Cardiac septum (tissue), 1 donor: ENCODE data around the gene MYBPC1. TPM values are rescaled to one million over a fixed set of nuclear protein-coding genes. Genes with fewer than 3 reads are reported as not detected.
"Not testable (repeated sequence)": the region's sequence is repeated elsewhere in the genome, so short reads cannot be mapped to it uniquely, and the experiment has no call there.

ENCODE experiments used
- DNase-seq: peaks from one replicate; pipeline ENCODE4 v3.0.0-alpha.2; 2020; ENCODE audit warnings: low spot score
- intact Hi-C: fragments of 100-400 bp; cut with DNase I; formaldehyde crosslinking; loops from one replicate; pipeline ENCODE4 v1.14.0; 2022
- long read RNA-seq: library from polyadenylated mRNA; unstranded; transcript quantifications from one replicate; pipeline ENCODE4 v2.0.0, GENCODE V29; 2021
- total RNA-seq: library from RNA; stranded (reverse); fragmentation: NEBNext Ultra II Directional; extraction: Animal tissue kit (Norgen Biotek cat#: 25700); gene quantifications from one replicate; pipeline ENCODE4 v1.2.1, GENCODE V29; 2021
- donor health status: DM: no; HTN: no; CAD: no.

The MYBPC1 gene, protein sequence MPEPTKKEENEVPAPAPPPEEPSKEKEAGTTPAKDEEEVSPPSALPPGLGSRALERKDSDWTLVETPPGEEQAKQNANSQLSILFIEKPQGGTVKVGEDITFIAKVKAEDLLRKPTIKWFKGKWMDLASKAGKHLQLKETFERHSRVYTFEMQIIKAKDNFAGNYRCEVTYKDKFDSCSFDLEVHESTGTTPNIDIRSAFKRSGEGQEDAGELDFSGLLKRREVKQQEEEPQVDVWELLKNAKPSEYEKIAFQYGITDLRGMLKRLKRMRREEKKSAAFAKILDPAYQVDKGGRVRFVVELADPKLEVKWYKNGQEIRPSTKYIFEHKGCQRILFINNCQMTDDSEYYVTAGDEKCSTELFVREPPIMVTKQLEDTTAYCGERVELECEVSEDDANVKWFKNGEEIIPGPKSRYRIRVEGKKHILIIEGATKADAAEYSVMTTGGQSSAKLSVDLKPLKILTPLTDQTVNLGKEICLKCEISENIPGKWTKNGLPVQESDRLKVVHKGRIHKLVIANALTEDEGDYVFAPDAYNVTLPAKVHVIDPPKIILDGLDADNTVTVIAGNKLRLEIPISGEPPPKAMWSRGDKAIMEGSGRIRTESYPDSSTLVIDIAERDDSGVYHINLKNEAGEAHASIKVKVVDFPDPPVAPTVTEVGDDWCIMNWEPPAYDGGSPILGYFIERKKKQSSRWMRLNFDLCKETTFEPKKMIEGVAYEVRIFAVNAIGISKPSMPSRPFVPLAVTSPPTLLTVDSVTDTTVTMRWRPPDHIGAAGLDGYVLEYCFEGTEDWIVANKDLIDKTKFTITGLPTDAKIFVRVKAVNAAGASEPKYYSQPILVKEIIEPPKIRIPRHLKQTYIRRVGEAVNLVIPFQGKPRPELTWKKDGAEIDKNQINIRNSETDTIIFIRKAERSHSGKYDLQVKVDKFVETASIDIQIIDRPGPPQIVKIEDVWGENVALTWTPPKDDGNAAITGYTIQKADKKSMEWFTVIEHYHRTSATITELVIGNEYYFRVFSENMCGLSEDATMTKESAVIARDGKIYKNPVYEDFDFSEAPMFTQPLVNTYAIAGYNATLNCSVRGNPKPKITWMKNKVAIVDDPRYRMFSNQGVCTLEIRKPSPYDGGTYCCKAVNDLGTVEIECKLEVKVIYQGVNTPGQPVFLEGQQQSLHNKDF
- total RNA-seq: 3.1 TPM
- long read RNA-seq, partial matches to known transcripts: 0 of 3 reads
- long read RNA-seq, other reads (novel, unspliced or antisense): 1 of 3 reads

- intact Hi-C loops: no loop called here
- no peak for DNase-seq
Observed at GRCh38 chr12:101594700-101595099, at the start of gene MYBPC1. Gene MYBPC1 (plus strand): TSS chr12:101594971. CDS start chr12:101595071, 100 bp downstream.

GRCh38 chr12:101551362-101552114 is 43.2 kb upstream of the MYBPC1 start:
- intact Hi-C loops: no loop called here
- no peak for DNase-seq

DNA sequence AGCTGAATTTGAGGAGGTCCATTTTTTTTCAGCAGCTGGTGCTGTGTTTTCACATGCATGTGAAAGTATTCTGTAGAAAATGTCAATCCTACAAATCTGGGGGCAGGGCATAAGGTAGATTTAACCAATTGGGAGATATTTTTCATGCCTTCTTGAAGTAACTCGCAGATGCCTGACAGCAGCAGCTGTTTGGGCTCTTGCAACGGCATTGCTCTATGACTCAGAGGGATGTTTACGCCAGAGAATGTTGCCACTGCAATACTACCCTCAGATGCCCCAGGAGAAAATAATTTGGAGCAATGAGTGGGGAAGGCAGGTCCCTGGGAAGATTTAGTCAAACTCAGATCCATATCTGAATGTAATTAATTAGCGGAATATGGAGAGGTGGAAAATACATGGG is 42.5 kb upstream of the MYBPC1 start:
- DNase-seq: no peak
- intact Hi-C loops: no loop called here

- no peak for DNase-seq
- intact Hi-C loops: no loop called here
Observed at GRCh38 chr12:101557094-101557493, 37.7 kb upstream of the MYBPC1 start.

- DNase-seq, intact Hi-C loops: not testable (repeated sequence)
Observed at GRCh38 chr12:101558726-101559125, 36.0 kb upstream of the MYBPC1 start.

GRCh38 chr12:101563212-101563611 is 31.6 kb upstream of the MYBPC1 start:
- no peak for DNase-seq
- intact Hi-C loops: loop anchor here (10.0 kb wide), 1 partner anchor 202 kb away; no protein-coding TSS in a partner anchor

- intact Hi-C loops: loop anchor here (10.0 kb wide), 1 partner anchor 200 kb away; no protein-coding TSS in a partner anchor
- DNase-seq: no peak
Observed at GRCh38 chr12:101564912-101565311, 29.9 kb upstream of the MYBPC1 start.

DNA sequence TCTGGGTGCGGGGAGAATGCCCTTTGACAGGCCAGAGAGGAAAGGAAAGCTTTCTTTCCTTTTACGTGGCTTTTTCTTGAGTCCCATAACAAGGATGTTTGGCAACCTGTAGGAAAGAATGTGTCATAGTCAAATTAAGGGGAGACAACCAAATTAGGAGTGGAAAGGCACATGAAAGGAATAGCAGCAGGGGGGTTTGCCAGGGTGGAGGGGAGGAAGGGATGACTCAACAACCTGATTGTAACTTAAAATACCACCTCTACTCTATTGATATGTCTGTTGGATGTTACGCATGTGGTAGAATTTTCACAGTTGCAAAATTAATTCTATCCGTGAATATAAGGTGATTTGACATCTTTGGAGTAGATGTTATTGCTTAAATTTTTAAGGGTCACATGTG is 28.5 kb upstream of the MYBPC1 start:
- intact Hi-C loops: loop anchor here (10.0 kb wide), 1 partner anchor 198 kb away; no protein-coding TSS in a partner anchor
- no peak for DNase-seq

DNA sequence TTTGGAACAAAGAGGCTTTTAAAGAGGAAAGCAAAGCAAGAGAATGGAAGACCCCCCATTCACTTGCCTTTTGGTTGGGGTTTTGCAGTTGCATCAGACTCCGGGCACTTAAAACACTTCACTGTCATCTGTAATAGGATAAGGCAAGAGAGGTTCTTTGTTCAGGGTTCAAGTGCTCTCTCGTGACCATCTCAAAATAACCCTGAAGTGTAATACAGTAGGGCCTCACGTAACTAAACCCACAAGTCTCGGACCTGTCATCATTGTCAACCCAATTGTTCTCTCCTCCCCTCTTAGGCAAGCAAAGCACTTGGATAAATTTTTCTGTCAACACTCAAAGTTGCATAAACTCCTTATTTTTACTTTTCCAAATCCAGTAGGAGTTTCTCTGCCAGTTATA is 26.9 kb upstream of the MYBPC1 start:
- DNase-seq: no peak
- intact Hi-C loops: loop anchor here (10.0 kb wide), 1 partner anchor 197 kb away; no protein-coding TSS in a partner anchor

- intact Hi-C loops: no loop called here
- DNase-seq: no peak
Observed at GRCh38 chr12:101570047-101570446, 24.7 kb upstream of the MYBPC1 start.

DNA sequence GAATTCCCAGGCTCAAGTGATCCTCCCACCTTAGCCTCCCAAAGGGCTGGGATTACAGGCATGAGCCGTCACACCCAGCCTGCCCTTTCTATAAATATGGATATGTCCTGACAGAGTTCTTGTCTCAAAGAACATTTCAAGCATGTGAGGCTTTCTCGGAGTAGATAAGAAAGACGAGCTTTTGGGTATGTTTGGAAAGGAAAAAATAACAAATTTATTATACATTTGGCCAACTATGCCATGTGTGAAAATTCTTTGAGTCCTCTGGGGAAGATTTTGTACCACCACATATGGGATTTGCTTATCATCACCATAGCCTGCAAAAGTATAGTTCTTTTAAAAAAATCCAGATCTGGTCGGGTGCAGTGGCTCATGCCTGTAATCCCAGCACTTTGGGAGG is 23.7 kb upstream of the MYBPC1 start:
- DNase-seq: no peak
- intact Hi-C loops: no loop called here

DNA sequence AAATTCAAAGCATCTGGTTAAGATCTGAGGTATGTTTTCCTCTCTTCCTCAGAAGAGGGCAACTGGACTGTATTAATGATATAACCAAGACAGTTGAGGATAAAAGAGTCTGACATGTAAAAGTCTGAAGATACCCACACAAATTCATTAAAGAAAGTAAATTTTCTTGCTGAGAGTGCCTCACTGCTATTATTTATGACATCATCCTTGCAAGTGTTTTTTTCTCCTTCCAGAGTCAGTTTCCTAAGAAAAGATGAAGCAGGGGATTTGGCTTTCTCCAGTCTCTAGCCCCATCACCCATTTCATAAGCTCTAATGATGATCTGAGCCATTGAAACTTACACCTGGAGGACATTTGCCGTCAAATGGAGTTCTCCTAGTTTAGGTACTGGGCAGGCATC is 21.0 kb upstream of the MYBPC1 start:
- intact Hi-C loops: no loop called here
- DNase-seq: no peak

DNA sequence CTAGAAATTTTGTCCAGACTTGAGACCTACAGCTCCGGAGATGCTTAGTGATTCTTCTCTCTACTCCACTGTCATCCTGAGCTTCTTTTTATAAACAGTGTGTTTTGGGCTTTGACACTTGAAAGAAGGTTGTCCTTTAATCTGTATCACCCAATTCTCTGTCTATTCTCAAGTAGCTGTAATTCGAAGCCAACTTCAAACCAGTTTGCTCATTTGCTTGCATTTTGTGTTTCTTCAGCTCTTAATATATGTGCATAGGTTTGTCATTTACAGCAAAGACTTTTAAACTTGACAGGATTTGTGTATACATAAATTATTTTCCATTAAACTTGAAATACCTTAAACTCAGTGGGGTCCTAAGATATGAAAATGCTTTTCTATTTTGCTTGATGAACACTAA is 16.4 kb upstream of the MYBPC1 start:
- no peak for DNase-seq
- intact Hi-C loops: no loop called here

DNA sequence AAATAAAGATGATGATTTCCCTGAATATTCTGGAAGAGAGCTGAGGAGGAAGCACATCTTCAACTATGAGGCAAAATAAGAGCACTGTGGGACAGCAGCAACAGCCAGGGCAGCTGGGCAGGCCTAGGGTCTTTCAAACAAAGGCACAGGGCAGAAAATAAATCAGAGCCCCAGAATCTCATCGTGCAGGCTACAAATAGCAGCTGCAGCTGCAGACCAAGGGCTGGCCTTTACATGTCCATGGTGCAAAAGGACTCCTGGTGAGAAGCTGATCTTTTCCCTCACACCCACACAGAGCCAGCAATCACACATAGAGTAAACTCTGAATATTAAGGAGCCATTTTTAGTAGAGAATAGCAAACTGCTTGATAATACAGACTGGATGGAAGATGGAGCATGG is 13.6 kb upstream of the MYBPC1 start:
- intact Hi-C loops: no loop called here

DNA sequence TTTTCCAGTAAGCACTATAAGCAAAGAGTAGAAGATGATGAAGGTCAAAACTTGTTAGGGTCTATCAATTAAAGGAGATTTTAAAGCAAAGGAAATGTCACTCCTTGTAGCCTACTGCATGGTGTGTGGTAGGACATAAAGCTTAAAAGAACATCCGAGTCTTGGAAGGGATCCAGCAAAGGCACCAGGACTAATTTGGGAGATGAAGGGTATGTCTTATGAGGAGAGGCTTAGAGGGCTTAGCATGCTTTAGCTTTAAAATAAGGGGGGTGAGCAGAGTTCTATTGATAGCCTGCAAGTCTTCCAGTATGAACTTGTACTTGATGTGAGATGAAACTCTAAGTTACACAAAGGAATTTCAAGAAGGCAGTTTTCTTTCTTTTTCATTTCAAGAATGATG is 11.8 kb upstream of the MYBPC1 start:
- intact Hi-C loops: no loop called here
- no peak for DNase-seq

More for the DNA sequence above, 13.6 kb upstream of the MYBPC1 start:
- DNase-seq: no peak

DNA sequence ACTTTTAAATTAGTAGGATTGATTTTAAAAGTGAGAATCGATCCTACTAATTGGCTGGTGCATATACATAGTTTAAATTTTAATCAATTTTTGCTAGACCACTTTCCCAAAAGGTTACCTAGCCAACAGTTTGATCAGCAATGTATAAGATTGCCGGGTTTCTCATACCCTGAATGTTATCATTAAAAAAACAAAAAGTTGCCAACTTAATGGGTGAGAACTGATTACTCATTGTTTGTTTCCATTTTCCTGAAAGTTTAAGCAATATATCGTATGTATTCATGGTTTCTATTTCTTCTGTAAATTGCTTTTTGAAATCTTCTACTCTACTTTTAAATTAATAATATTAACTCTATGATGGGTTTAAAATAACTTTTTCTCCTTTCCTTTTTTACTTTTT is 4.4 kb upstream of the MYBPC1 start:
- no peak for DNase-seq
- intact Hi-C loops: no loop called here

DNA sequence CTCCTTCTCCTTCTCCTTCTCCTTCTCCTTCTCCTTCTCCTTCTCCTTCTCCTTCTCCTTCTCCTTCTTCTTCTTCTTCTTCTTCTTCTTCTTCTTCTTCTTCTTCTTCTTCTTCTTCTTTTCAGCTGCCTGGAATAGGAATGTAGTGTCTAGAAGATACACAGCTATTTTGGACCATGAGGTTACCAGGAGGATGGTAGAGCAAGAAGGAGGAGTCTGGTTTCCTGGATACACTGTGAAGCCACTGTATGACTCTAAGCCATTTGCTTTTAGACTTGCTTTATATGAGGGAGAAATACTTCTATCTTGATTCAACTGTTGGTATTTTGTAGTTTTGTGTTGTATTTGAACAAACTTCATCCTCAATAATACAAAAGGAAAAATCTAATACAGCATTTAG is 3.0 kb upstream of the MYBPC1 start:
- DNase-seq: no peak
- intact Hi-C loops: no loop called here

DNA sequence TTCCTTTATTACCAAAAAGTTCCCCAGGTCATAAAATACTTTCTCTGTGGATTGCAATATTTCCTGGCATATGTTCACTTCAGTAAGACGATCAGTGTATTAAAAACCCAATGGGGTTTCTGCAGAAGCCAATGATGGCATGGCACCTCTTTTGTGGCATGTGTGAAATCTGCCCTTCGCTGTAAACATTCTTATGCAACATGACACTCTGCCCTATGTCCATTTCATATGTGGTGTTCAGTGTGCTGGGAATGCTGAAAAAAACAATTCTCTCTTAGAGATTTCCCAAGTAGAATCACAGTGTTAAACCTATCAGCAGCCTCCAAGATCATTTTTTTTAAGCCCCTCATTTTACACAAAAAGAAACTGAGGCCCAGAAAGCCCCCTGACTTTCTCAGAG is 2.3 kb upstream of the MYBPC1 start:
- no peak for DNase-seq
- intact Hi-C loops: no loop called here

- DNase-seq: no peak
- intact Hi-C loops: no loop called here
Observed at GRCh38 chr12:101592921-101593320, 1.9 kb upstream of the MYBPC1 start.
